ENCODE measurements around the gene LILRB1. TPM values are rescaled to one million over a fixed set of nuclear protein-coding genes. Genes with fewer than 3 reads are reported as not detected.
"Not testable (repeated sequence)": the region's sequence is repeated elsewhere in the genome, so short reads cannot be mapped to it uniquely, and the experiment has no call there.

LILRB1 gene
- polyA plus RNA-seq, 1 of the 3 experiments (the other 2 are of a cell fraction) = not detected

- H2AFZ ChIP-seq (ENCODE audit: low read depth); H3K9ac ChIP-seq; H3K27ac ChIP-seq (ENCODE audit: low read depth in 2 of 2, low read length in 1 of 2); CTCF ChIA-PET; H3K4me3 ChIP-seq (ENCODE audit: low read depth in 2 of 2, low read length in 1 of 2); H3K4me1 ChIP-seq (ENCODE audit: control insufficient read depth in 1 of 2, insufficient read depth in 2 of 2, low read depth in 1 of 2, low read length in 1 of 2); POLR2A ChIA-PET; DNase-seq; H3F3A ChIP-seq (replicated peaks; ENCODE audit: insufficient read depth); H3K4me2 ChIP-seq; H4K20me1 ChIP-seq (ENCODE audit: insufficient read depth); H3K79me2 ChIP-seq (ENCODE audit: insufficient read depth); H3K9me2 ChIP-seq; H3K36me3 ChIP-seq (replicated peaks in 1 of 2; ENCODE audit: control insufficient read depth in 1 of 2, insufficient read depth in 2 of 2, low read length in 1 of 2); H3K9me3 ChIP-seq: not testable (repeated sequence)
- 0% methylated on average over 8 of the region's 9 CpGs for WGBS (ENCODE audit: low lambda C conversion rate)
- peaks cover 25% of the 10 kb centered on the region; the same call in 1 of the 2 replicates for H3K27me3 ChIP-seq (ENCODE audit: insufficient read depth)
Measured at GRCh38 chr19:54593931-54594626, 36.2 kb upstream of the LILRB1 start.

- Histone ChIP-seq H3K4me1 (ENCODE audit: control insufficient read depth in 1 of 2, insufficient read depth in 2 of 2, low read depth in 1 of 2, low read length in 1 of 2) (no peaks in the 10 kb centered on the region), H3K4me2 (no peak overlapping the region), H3K36me3 (replicated peaks in 1 of 2; ENCODE audit: control insufficient read depth in 1 of 2, insufficient read depth in 2 of 2, low read length in 1 of 2) (no peaks in the 10 kb centered on the region), H3K9me3 (no peaks in the 10 kb centered on the region), H3K79me2 (ENCODE audit: insufficient read depth) (no peaks in the 10 kb centered on the region), H4K20me1 (ENCODE audit: insufficient read depth) (no peaks in the 10 kb centered on the region), H2AFZ (ENCODE audit: low read depth) (no peak overlapping the region), H3K4me3 (ENCODE audit: low read depth in 2 of 2, low read length in 1 of 2) (no peak overlapping the region), H3K9ac (no peak overlapping the region), H3K27ac (ENCODE audit: low read depth in 2 of 2, low read length in 1 of 2) (no peak overlapping the region), H3F3A (replicated peaks; ENCODE audit: insufficient read depth) (no peaks in the 10 kb centered on the region), H3K27me3 (ENCODE audit: insufficient read depth) (peaks cover 19% of the 10 kb centered on the region; the same call in 1 of the 2 replicates), H3K9me2 (no peaks in the 10 kb centered on the region)
- ChIA-PET CTCF (no interaction called here), POLR2A (no interaction called here)
- TF ChIP-seq RXRA (IDR thresholded peaks at IDR 0.05; ENCODE audit: borderline replicate concordance, low read depth) = no peak
- no peak for TF ChIP-seq SIN3A (IDR thresholded peaks at IDR 0.05; ENCODE audit: borderline replicate concordance, low read depth, low read length)
- no peak for TF ChIP-seq EP300 (IDR thresholded peaks at IDR 0.05; ENCODE audit: borderline replicate concordance in 1 of 2, low read depth in 1 of 2, low read length in 1 of 2)
- TF ChIP-seq SMC3 (IDR thresholded peaks at IDR 0.05; ENCODE audit: low read depth, low read length) = no peak
- TF ChIP-seq RAD21 (IDR thresholded peaks at IDR 0.05; ENCODE audit: low read length) = no peak
- WGBS (ENCODE audit: low lambda C conversion rate) = 11% methylated on average over 1 of the region's 5 CpGs
- no peak for DNase-seq
Measured at GRCh38 chr19:54594737-54595136, 35.5 kb upstream of the LILRB1 start.

DNA sequence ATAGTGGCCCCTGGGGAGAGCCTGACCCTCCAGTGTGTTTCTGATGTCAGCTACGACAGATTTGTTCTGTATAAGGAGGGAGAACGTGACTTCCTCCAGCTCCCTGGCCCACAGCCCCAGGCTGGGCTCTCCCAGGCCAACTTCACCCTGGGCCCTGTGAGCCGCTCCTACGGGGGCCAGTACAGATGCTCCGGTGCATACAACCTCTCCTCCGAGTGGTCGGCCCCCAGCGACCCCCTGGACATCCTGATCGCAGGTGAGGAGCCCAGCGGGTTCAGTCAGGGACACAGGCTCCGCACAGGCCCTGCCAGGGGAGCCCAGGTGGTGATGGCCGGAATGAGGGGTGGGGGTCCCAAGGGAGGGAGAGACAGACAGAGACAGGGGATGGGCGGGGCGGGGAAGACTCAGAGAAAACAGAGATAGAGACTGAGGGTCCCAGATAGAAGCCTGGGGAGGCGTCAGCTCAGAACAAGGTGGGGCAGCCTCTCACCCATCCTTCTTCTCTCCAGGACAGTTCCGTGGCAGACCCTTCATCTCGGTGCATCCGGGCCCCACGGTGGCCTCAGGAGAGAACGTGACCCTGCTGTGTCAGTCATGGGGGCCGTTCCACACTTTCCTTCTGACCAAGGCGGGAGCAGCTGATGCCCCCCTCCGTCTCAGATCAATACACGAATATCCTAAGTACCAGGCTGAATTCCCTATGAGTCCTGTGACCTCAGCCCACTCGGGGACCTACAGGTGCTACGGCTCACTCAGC lies 34.4 kb upstream of the LILRB1 start:
- H3K9ac ChIP-seq; H3K4me1 ChIP-seq (ENCODE audit: control insufficient read depth in 1 of 2, insufficient read depth in 2 of 2, low read depth in 1 of 2, low read length in 1 of 2); H4K20me1 ChIP-seq (ENCODE audit: insufficient read depth); CTCF ChIA-PET; H3K36me3 ChIP-seq (replicated peaks in 1 of 2; ENCODE audit: control insufficient read depth in 1 of 2, insufficient read depth in 2 of 2, low read length in 1 of 2); H3F3A ChIP-seq (replicated peaks; ENCODE audit: insufficient read depth); H3K9me2 ChIP-seq; H3K79me2 ChIP-seq (ENCODE audit: insufficient read depth); H2AFZ ChIP-seq (ENCODE audit: low read depth); H3K27ac ChIP-seq (ENCODE audit: low read depth in 2 of 2, low read length in 1 of 2); H3K9me3 ChIP-seq; POLR2A ChIA-PET; H3K4me3 ChIP-seq (ENCODE audit: low read depth in 2 of 2, low read length in 1 of 2); H3K4me2 ChIP-seq; DNase-seq: not testable (repeated sequence)
- 2% methylated on average over 24 of the region's 26 CpGs for WGBS (ENCODE audit: low lambda C conversion rate)
- peaks cover 18% of the 10 kb centered on the region; the same call in 1 of the 2 replicates for H3K27me3 ChIP-seq (ENCODE audit: insufficient read depth)

All from SK-N-SH (cell line).